HG03558 (cell line): ENCODE measurements around the gene DNASE1.
"Not testable (repeated sequence)": the region's sequence is repeated elsewhere in the genome, so short reads cannot be mapped to it uniquely, and the experiment has no call there.

Experiments
- ATAC-seq: cut with Tn5 transposase; IDR thresholded peaks from one replicate; pipeline ENCODE4 v1.9.1; 2021; ENCODE audit warnings: moderate number of reproducible peaks; ENCODE audit not compliant: unreplicated experiment; ENCODE audit errors: extremely low read depth

DNASE1 gene

GRCh38 chr16:3640632-3641501, 13.6 kb upstream of the DNASE1 start:
- ATAC-seq: no peak

DNA sequence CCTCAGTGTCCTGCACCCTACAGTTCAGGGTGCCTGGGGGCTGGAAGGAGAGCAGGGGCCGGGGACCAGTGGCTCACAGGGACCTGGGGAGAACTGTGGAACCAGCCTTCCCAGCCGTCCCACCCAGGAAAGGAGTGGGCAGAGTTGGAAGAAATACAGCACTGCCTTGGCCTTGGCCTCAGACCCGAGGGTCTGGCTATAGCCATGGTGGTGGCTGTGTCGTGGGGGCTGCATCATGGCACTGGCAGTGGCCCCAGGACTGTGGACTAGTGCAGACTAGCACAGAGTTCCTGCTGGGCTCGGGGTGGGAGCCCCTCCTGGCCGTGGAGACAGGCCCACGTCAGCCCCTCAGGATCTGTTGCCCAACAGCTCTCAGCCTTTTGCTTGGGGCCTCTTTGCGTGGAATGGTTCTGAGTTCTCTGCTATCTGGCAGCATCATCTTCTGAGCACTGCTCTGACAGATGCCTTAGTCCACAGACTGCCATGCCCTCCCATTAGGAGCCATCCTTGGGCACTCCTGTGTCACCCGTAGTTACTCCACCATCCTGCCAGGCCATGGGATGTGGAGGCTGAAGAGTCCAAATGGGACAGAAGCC, 12.6 kb upstream of the DNASE1 start:
- no peak for ATAC-seq

DNA sequence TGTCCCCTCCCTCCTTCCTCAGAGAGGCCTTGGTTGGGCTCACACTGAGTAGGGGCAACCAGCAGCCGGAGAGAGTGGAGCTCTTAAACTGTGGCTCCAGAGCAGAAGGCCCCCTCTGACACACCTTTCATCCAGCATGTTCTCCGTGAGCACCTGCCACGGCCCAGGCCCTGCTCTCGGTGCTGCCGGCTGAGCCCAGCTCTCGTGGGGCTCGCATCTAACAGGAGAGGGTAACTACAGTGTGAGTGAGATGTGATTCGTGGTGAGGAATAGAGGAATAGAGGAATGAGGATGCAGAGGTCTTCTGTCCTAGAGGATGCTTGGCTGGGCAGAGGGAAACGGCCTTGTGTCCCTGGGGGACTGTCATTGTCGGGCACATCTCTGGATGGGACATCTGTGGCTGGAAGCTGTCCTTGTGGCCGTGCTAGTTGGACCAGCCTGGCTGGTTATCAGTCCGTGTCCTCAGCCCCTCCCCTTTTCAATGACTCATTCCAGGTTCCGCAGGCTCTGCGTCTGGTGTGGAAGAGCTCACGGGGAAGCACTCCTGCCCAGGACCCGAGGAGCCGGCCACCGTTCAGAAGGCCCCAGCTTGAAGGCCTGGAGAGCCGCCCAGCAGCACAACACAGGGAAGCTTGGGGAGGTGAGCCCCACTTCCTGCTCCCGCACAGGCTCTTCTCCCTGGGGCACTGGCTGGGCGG, 11.9 kb upstream of the DNASE1 start:
- no peak for ATAC-seq

DNA sequence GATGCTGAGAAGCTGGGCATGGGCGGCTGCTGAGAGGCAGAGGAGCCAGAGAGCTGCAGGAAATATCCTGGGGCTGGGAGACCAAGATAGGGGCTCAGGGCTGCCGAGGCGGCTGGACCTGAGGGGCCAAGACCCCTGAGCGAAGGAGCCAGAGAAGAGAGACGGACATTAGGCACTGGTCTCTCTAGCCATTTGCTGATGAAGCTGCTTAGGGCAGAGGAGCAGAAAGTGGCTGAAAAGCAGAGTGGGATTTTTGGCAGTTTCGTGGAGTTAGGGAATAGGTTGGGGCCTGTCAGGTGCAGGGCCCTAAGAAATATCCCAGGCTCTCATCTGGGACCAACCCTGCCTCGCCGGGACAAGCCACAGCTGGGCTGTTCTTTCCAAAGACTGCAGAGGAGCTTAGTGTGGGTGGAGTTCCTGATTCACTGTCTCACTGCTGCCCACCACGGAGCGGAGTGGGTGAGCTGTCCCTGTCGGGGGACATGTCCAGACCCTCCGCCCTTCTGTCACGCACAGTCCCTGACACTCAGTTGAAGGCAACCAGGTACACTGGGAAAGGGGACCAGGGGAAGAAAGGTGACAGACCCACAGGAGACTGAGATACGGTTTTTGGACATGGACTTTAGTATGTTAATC, 11.3 kb upstream of the DNASE1 start:
- ATAC-seq: no peak

GRCh38 chr16:3645108-3645503, 9.4 kb upstream of the DNASE1 start:
- no peak for ATAC-seq

DNA sequence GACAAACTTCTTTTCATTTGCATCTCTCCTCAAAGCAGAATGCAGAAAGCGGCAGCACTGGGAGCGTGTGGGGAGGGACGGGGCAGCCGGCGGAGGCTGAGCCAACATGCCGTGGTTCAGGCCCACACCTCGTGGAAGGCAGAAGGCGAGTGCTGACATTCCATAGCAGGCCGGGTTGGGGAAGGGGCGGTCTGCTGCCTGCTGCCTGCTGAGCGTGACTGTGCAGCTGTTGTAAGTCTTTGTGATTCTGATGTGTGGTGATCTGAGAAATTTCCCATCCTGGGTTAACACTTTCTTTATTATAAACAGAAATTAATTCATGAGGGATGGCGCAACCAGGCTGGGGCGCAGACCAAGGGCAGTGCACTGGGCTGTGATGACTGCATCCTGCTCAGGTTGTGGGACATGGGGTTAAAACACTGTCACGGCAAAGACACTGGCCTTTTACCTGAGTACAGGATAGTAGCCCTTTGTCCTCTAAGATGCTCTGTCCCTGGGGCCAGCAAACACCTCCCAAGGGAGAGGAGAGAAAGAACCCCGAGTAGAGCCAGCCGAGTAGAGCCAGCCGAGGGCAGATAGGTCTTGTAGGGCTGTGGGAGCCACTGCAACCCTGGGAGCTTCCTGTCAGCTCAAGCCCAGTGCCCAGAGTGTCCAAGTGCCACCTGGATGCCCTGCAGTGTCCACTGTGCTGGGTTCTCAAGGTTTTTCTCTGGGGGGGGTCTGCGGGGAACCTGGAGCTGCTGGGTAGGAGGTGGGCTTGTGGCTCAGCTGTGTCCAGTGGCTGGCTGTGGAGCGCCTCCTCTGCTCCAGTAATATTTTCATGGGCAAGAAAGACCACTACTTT, 8.8 kb upstream of the DNASE1 start:
- ATAC-seq: no peak

DNA sequence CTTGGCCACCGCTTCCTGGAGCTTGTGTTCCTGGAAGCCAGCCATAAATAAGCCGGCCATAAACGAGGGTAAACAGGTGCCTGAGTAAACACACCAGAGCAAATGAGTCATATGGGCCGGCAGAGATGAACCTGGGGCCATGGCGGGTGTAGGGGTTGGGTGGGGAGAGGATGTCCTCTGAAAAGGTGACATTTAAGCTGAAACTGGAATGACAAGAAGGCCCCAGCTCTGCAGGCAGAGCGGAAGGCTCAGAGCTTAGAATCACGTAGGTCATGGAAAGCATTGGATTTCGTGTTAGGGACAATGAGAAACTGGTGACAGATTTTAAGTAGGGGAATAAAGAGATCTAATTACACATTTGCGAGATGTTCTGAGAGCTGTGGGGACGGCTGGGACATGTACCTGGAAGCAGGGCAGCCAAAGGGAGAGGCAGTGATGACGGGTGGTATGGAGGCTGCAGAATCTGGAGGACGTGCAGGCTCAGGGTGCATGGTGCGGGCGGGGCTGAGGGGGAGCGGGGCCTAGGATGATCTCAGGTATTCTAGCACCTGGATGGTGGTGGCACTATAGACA, 8.1 kb upstream of the DNASE1 start:
- no peak for ATAC-seq

DNA sequence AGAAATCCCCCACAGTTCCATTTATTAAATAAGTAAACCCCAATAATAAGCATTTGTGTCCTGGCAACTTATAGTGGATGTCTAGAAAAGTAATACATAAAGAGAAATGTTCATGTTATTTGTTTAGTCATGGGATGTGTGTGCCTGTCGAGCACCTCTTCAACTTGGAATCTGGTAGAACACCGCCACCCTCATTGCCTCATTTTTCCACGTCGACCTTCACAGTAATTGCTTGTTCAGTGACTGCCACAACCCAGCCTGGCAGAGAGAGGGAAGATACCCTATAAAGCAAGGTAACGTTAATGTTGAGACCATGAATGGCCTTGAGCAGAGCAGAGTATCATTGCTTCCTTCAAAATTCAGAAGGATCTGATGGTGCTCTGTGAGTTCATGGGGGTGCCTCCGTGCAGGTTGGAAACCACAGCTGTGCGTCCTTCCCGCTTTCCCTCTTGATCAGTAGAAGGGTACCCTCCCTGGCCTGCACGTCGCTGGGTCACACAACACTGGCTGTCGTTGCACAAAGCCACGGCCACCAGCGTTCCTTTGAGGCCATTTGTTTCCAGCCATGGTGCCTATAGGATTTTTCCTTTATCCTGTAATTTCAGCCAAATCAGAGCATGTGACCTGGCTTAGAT, 3.7 kb upstream of the DNASE1 start:
- ATAC-seq: no peak

- no peak for ATAC-seq
Observed at GRCh38 chr16:3651461-3652372, 2.8 kb upstream of the DNASE1 start.

- ATAC-seq: no peak
Observed at GRCh38 chr16:3652373-3653195, 1.9 kb upstream of the DNASE1 start.

GRCh38 chr16:3655030-3655395, 522 bp downstream of the DNASE1 start:
- no peak for ATAC-seq

DNA sequence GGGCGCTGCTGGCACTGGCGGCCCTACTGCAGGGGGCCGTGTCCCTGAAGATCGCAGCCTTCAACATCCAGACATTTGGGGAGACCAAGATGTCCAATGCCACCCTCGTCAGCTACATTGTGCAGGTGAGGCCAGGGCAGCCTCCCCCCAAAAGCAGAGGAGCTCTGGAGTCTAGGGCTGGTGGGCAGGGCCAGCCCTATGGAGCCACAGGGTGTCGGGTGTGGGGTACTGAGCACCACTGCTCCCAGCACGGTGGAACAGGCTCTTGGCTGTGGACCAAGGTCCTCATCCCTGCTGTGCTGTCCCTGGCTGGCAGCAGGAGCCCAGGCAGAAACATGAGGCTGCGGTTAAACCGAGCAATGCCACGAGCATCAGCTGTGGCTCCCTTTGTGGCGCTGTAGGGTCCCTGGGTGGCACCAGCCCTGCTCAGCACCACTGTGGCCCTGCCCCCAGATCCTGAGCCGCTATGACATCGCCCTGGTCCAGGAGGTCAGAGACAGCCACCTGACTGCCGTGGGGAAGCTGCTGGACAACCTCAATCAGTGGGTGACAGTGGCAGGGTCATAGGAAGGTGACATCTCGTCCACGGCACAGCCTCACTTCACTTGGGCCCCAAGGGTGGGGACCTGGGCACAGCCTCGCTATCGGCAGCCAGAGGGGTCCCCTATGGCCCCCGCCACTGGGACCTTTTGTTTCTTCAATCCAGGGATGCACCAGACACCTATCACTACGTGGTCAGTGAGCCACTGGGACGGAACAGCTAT, 1.1 kb downstream of the DNASE1 start:
- no peak for ATAC-seq

GRCh38 chr16:3656160-3656490, 1.6 kb downstream of the DNASE1 start:
- ATAC-seq: not testable (repeated sequence)

- no peak for ATAC-seq
Observed at GRCh38 chr16:3656491-3657468, 2.3 kb downstream of the DNASE1 start.

DNA sequence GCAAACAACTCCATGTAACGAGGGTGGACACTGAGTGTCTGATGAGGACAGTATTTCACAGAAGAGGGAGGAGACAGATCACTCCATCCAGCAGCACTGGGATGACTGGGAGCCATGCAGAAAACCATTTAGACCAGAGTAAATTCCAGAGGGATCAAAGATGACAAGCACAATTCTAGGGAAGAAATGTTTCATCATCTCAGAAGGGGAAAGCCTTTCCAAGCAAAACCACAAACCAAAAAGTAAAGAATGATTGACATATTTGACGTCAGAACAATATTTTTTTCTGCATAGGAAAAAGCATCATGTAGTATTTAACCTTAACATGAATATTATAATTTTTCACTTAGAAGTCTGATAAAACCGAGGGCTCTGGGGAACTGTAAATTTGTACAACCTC, 4.8 kb downstream of the DNASE1 start:
- no peak for ATAC-seq

- no peak for ATAC-seq
Observed at GRCh38 chr16:3661311-3661710, 6.8 kb downstream of the DNASE1 start.
